A549 (cell line): ENCODE data around the gene RIMOC1.

ENCODE experiments used
- CHD2 ChIP-seq: fragments of 150-350 bp; IDR thresholded peaks from 2 replicates; pipeline ENCODE4 v1.6.1; 2014; ENCODE audit warnings: low read length; ENCODE audit not compliant: partially characterized antibody
- EP300 ChIP-seq, 2 experiments: fragments of >200 bp; sonication (Bioruptor Twin); formaldehyde crosslinking; IDR thresholded peaks; 2 replicates in 1 of 2; 3 replicates in 1 of 2; pipeline ENCODE4 v1.6.1; 2016 to 2017
- GATA3 ChIP-seq: IDR thresholded peaks from 2 replicates; pipeline ENCODE4 v1.6.1; 2012; ENCODE audit warnings: borderline replicate concordance
- MYC ChIP-seq: IDR thresholded peaks from 2 replicates; pipeline ENCODE4 v1.6.1; 2012; ENCODE audit warnings: mild to moderate bottlenecking, inconsistent platforms, low read length, improper control_type of control experiment, borderline replicate concordance
- NR3C1 ChIP-seq: fragments of >200 bp; sonication (Bioruptor Twin); formaldehyde crosslinking; IDR thresholded peaks from 3 replicates; pipeline ENCODE4 v1.6.1; 2017
- POLR2A ChIP-seq: IDR thresholded peaks from 2 replicates; pipeline ENCODE4 v1.6.1; 2012; ENCODE audit warnings: mild to moderate bottlenecking, low read length
- RFX5 ChIP-seq: fragments of 450-650 bp; IDR thresholded peaks from 2 replicates; pipeline ENCODE4 v1.7.1; 2014; ENCODE audit warnings: antibody characterized with exemption, mild to moderate bottlenecking, moderate library complexity
- ZSCAN20 ChIP-seq: fragments of 250-450 bp; sonication (Bioruptor Pico); IDR thresholded peaks from 2 replicates; pipeline ENCODE4 v1.8.0; 2022; ENCODE audit warnings: mild to moderate bottlenecking, moderate library complexity
- TF ChIP-seq, protein P1 (sequence below): fragments of >200 bp; sonication (Bioruptor Twin); formaldehyde crosslinking; IDR thresholded peaks from 3 replicates; pipeline ENCODE4 v1.5.1; 2016
- TF ChIP-seq, protein P2 (sequence below): IDR thresholded peaks from 2 replicates; pipeline ENCODE4 v1.6.1; 2012
- TF ChIP-seq, protein P3 (sequence below): fragments of 450-650 bp; IDR thresholded peaks from 2 replicates; pipeline ENCODE4 v1.6.1; 2014; ENCODE audit warnings: antibody characterized with exemption
- TF ChIP-seq, protein P4 (sequence below): IDR thresholded peaks from 2 replicates; pipeline ENCODE4 v1.6.1; 2012

DNA sequence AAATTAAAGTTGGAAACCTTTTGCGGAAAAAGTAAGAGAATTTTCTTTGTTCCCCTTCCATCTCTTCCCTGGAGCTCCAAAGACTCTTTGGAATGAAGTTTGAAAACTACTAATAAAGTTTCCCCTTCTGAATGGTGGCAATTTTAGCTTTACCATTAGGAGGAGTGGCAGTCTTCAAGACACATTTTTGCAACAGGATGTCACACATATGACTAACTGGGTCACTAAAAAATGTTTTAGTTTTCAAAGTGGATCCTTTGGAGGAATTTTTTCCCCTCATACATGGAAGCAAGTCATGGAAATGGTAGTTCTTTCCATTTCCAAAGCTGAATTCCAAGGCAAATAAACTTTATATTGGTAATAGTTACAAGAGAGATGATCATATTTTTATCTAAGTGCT, 36.5 kb downstream of the RIMOC1 start:
- no peak for TF ChIP-seq NR3C1
- TF ChIP-seq ZSCAN20 (CRISPR knock-in tag): no peak
- TF ChIP-seq, protein P1, sequence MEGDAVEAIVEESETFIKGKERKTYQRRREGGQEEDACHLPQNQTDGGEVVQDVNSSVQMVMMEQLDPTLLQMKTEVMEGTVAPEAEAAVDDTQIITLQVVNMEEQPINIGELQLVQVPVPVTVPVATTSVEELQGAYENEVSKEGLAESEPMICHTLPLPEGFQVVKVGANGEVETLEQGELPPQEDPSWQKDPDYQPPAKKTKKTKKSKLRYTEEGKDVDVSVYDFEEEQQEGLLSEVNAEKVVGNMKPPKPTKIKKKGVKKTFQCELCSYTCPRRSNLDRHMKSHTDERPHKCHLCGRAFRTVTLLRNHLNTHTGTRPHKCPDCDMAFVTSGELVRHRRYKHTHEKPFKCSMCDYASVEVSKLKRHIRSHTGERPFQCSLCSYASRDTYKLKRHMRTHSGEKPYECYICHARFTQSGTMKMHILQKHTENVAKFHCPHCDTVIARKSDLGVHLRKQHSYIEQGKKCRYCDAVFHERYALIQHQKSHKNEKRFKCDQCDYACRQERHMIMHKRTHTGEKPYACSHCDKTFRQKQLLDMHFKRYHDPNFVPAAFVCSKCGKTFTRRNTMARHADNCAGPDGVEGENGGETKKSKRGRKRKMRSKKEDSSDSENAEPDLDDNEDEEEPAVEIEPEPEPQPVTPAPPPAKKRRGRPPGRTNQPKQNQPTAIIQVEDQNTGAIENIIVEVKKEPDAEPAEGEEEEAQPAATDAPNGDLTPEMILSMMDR: no peak
- no peak for TF ChIP-seq RFX5
- no peak for TF ChIP-seq CHD2
- TF ChIP-seq, protein P2, sequence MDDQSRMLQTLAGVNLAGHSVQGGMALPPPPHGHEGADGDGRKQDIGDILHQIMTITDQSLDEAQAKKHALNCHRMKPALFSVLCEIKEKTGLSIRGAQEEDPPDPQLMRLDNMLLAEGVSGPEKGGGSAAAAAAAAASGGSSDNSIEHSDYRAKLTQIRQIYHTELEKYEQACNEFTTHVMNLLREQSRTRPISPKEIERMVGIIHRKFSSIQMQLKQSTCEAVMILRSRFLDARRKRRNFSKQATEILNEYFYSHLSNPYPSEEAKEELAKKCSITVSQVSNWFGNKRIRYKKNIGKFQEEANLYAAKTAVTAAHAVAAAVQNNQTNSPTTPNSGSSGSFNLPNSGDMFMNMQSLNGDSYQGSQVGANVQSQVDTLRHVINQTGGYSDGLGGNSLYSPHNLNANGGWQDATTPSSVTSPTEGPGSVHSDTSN: no peak
- TF ChIP-seq MYC: no peak
- TF ChIP-seq, protein P3, sequence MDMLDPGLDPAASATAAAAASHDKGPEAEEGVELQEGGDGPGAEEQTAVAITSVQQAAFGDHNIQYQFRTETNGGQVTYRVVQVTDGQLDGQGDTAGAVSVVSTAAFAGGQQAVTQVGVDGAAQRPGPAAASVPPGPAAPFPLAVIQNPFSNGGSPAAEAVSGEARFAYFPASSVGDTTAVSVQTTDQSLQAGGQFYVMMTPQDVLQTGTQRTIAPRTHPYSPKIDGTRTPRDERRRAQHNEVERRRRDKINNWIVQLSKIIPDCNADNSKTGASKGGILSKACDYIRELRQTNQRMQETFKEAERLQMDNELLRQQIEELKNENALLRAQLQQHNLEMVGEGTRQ: no peak
- no peak for TF ChIP-seq POLR2A
- TF ChIP-seq EP300 (IDR thresholded peaks at IDR 0.05): no peak
- TF ChIP-seq GATA3: no peak
- TF ChIP-seq, protein P4, sequence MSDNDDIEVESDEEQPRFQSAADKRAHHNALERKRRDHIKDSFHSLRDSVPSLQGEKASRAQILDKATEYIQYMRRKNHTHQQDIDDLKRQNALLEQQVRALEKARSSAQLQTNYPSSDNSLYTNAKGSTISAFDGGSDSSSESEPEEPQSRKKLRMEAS: no peak
